Measurements from ENCODE around the gene FAM13B.
"Not testable (repeated sequence)": the region's sequence is repeated elsewhere in the genome, so short reads cannot be mapped to it uniquely, and the experiment has no call there.

The FAM13B gene

GRCh38 chr5:137995749-137996128 lies 37.1 kb downstream of the FAM13B start:
- H3K4me3 ChIP-seq (ENCODE audit: low read length), result no peak overlapping the region
- no peak for TF ChIP-seq CTCF (conservative IDR thresholded peaks at IDR 0.05; ENCODE audit: low read length)
- DNase-seq (ENCODE audit: low read depth), result no peak

GRCh38 chr5:137995077-137995748 lies 37.7 kb downstream of the FAM13B start:
- peak; percentile 23 for DNase-seq (ENCODE audit: low read depth)
- no peak overlapping the region for H3K4me3 ChIP-seq (ENCODE audit: low read length)
- TF ChIP-seq CTCF (conservative IDR thresholded peaks at IDR 0.05; ENCODE audit: low read length), result no peak

GRCh38 chr5:137994556-137994955 lies 38.3 kb downstream of the FAM13B start:
- DNase-seq (ENCODE audit: low read depth), result no peak
- no peak for TF ChIP-seq CTCF (conservative IDR thresholded peaks at IDR 0.05; ENCODE audit: low read length)
- no peak overlapping the region for H3K4me3 ChIP-seq (ENCODE audit: low read length)

- no peak overlapping the region for H3K4me3 ChIP-seq (ENCODE audit: low read length)
- TF ChIP-seq CTCF (conservative IDR thresholded peaks at IDR 0.05; ENCODE audit: low read length), result no peak
- DNase-seq (ENCODE audit: low read depth), result no peak
Observed at GRCh38 chr5:137989419-137989818, 43.5 kb downstream of the FAM13B start.

- TF ChIP-seq CTCF (conservative IDR thresholded peaks at IDR 0.05; ENCODE audit: low read length), result no peak
Observed at GRCh38 chr5:137975208-137975607, 57.7 kb downstream of the FAM13B start.

GRCh38 chr5:137970384-137970783 lies 62.5 kb downstream of the FAM13B start:
- not testable (repeated sequence) for DNase-seq (ENCODE audit: low read depth)

More at GRCh38 chr5:137975208-137975607, 57.7 kb downstream of the FAM13B start:
- no peak overlapping the region for H3K4me3 ChIP-seq (ENCODE audit: low read length)
- DNase-seq (ENCODE audit: low read depth), result no peak

GRCh38 chr5:137960819-137961218 lies 72.1 kb downstream of the FAM13B start:
- no peak overlapping the region for H3K4me3 ChIP-seq (ENCODE audit: low read length)
- TF ChIP-seq CTCF (conservative IDR thresholded peaks at IDR 0.05; ENCODE audit: low read length), result no peak
- DNase-seq (ENCODE audit: low read depth), result no peak

More at GRCh38 chr5:137970384-137970783, 62.5 kb downstream of the FAM13B start:
- not testable (repeated sequence) for H3K4me3 ChIP-seq (ENCODE audit: low read length)
